AG10803 (cell line): ENCODE measurements around the gene KRT77.

Source experiments
- DNase-seq: peaks from one replicate; pipeline ENCODE4 v3.0.0; 2010; ENCODE audit warnings: low read depth
- H3K4me3 ChIP-seq: 2 replicates; pipeline ENCODE4 v1.5.1; 2011; ENCODE audit warnings: mild to moderate bottlenecking, low read length, control low read depth
- TF ChIP-seq, protein P1 (sequence below): conservative IDR thresholded peaks from 2 replicates; pipeline ENCODE4 v1.5.1; 2011; ENCODE audit warnings: mild to moderate bottlenecking, low read length, control low read depth, inconsistent platforms

The KRT77 gene

DNA sequence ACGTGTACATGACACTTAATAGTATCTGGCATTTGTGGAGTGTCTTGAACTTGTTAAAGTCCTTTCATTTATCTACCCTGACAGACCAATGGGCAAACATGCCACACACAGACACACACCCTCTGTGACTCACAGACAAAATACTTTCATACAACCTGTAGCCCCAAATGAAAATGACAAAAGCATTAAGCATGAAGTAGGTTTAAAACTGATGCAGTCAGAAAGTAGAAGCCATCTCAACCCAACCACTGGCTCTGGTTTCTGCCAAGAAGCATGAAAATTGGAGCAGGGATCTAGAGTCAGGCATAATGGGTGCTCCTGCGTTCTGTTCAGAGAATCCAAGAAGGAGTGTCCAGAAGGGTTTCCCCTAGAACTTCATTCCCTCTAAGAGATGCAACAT is 23.1 kb upstream of the KRT77 start:
- DNase-seq, result no peak
- H3K4me3 ChIP-seq, result no peak overlapping the region
- TF ChIP-seq, protein P1, sequence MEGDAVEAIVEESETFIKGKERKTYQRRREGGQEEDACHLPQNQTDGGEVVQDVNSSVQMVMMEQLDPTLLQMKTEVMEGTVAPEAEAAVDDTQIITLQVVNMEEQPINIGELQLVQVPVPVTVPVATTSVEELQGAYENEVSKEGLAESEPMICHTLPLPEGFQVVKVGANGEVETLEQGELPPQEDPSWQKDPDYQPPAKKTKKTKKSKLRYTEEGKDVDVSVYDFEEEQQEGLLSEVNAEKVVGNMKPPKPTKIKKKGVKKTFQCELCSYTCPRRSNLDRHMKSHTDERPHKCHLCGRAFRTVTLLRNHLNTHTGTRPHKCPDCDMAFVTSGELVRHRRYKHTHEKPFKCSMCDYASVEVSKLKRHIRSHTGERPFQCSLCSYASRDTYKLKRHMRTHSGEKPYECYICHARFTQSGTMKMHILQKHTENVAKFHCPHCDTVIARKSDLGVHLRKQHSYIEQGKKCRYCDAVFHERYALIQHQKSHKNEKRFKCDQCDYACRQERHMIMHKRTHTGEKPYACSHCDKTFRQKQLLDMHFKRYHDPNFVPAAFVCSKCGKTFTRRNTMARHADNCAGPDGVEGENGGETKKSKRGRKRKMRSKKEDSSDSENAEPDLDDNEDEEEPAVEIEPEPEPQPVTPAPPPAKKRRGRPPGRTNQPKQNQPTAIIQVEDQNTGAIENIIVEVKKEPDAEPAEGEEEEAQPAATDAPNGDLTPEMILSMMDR, result no peak

- TF ChIP-seq, protein P1, result no peak
- no peak for DNase-seq
- H3K4me3 ChIP-seq, result no peak overlapping the region
These were observed 21.1 kb upstream of the KRT77 start for GRCh38 chr12:52724384-52724783.

- no peak overlapping the region for H3K4me3 ChIP-seq
- DNase-seq, result no peak
- TF ChIP-seq, protein P1, result no peak
These were observed 19.4 kb upstream of the KRT77 start for GRCh38 chr12:52722680-52723079.

GRCh38 chr12:52721838-52722470 is 18.6 kb upstream of the KRT77 start:
- TF ChIP-seq, protein P1, result no peak
- DNase-seq, result no peak
- H3K4me3 ChIP-seq, result no peak overlapping the region

GRCh38 chr12:52720365-52720886 is 17.1 kb upstream of the KRT77 start:
- H3K4me3 ChIP-seq, result no peak overlapping the region
- TF ChIP-seq, protein P1, result no peak
- DNase-seq, result no peak

DNA sequence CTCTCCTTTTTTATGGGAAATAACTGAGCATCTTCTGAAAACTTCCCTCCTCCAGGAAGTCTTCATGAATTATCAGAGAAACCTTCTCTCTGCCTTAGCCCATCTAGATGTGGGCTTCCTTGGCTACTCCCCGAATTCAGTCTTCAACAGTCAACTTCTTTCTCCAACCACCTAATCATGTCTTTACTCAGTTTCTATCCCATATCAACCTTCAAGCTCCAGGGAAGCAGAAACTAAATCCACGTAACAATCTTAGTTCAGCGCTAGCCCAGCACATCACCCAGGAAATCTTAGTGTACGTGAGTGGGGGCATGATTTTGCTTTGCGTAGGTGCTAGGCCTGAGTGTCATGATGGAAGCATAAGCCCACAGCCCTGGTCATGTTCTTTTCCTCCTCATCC is 12.7 kb upstream of the KRT77 start:
- TF ChIP-seq, protein P1, result no peak
- H3K4me3 ChIP-seq, result no peak overlapping the region
- DNase-seq, result no peak

- TF ChIP-seq, protein P1, result no peak
- no peak for DNase-seq
- H3K4me3 ChIP-seq, result no peak overlapping the region
These were observed 12.1 kb upstream of the KRT77 start for GRCh38 chr12:52715416-52715815.
